Activated B cell treated with CpG ODN at 0.5 μM for 24 hours (primary cell): ENCODE data around the gene BNC2. TPM values are rescaled to one million over a fixed set of nuclear protein-coding genes. Genes with fewer than 3 reads are reported as not detected.

Source experiments
- ATAC-seq: fragments of 200-7000 bp; cut with Tn5 transposase; one replicate; pipeline ENCODE4 v1.10.0; 2021; ENCODE audit warnings: low read depth, mild to moderate bottlenecking, moderate library complexity
- CTCF ChIA-PET: fragments of 350-600 bp; sonication (Branson Sonifier 250); formaldehyde crosslinking; loops from one replicate; lab custom pipeline; 2021; ENCODE audit warnings: antibody characterized with exemption; lab: Charles Lee
- POLR2A ChIA-PET: fragments of 350-600 bp; sonication (Branson Sonifier 250); formaldehyde crosslinking; loops from one replicate; lab custom pipeline; 2021; ENCODE audit warnings: antibody characterized with exemption; lab: Charles Lee
- DNase-seq: peaks from one replicate; pipeline ENCODE4 v3.0.0; 2022
- H3K27ac Mint-ChIP-seq: one replicate; pipeline ENCODE4 v1.8.0; 2020; ENCODE audit warnings: mixed read lengths
- H3K27me3 Mint-ChIP-seq: one replicate; pipeline ENCODE4 v1.8.0; 2021; ENCODE audit warnings: mixed read lengths
- H3K36me3 Mint-ChIP-seq: one replicate; pipeline ENCODE4 v1.8.0; 2021; ENCODE audit warnings: low read depth, mixed read lengths
- H3K4me1 Mint-ChIP-seq: one replicate; pipeline ENCODE4 v1.8.0; 2021; ENCODE audit warnings: mixed read lengths
- H3K4me3 Mint-ChIP-seq: one replicate; pipeline ENCODE4 v1.8.0; 2020; ENCODE audit warnings: mild to moderate bottlenecking, mixed read lengths
- H3K9me3 Mint-ChIP-seq: one replicate; pipeline ENCODE4 v1.8.0; 2020; ENCODE audit warnings: mixed read lengths
- intact Hi-C: fragments of 100-400 bp; cut with micrococcal nuclease; formaldehyde crosslinking; loops from one replicate; pipeline ENCODE4 v1.15.1; 2024
- total RNA-seq: library from RNA; stranded (reverse); gene quantifications from 2 replicates; pipeline ENCODE4 v1.2.3, GENCODE V29; 2022
- TF ChIP-seq, protein P1 (sequence below): fragments of 200-600 bp; IDR thresholded peaks from one replicate; pipeline ENCODE4 v1.8.0; 2022; ENCODE audit warnings: antibody characterized with exemption, mild to moderate bottlenecking

The BNC2 gene
- total RNA-seq, 1 donor from 2014 or later, result not detected

- Mint-ChIP-seq H3K9me3 (no peaks in the 10 kb centered on the region), H3K36me3 (no peaks in the 10 kb centered on the region), H3K4me1 (no peaks in the 10 kb centered on the region), H3K27ac (no peak overlapping the region), H3K27me3 (no peaks in the 10 kb centered on the region), H3K4me3 (no peak overlapping the region)
- CTCF ChIA-PET, result no interaction called here
- POLR2A ChIA-PET, result no interaction called here
- intact Hi-C loops, result loop anchor here (5.0 kb wide), 1 partner anchor 149 kb away; no protein-coding TSS in a partner anchor
- TF ChIP-seq, protein P1, sequence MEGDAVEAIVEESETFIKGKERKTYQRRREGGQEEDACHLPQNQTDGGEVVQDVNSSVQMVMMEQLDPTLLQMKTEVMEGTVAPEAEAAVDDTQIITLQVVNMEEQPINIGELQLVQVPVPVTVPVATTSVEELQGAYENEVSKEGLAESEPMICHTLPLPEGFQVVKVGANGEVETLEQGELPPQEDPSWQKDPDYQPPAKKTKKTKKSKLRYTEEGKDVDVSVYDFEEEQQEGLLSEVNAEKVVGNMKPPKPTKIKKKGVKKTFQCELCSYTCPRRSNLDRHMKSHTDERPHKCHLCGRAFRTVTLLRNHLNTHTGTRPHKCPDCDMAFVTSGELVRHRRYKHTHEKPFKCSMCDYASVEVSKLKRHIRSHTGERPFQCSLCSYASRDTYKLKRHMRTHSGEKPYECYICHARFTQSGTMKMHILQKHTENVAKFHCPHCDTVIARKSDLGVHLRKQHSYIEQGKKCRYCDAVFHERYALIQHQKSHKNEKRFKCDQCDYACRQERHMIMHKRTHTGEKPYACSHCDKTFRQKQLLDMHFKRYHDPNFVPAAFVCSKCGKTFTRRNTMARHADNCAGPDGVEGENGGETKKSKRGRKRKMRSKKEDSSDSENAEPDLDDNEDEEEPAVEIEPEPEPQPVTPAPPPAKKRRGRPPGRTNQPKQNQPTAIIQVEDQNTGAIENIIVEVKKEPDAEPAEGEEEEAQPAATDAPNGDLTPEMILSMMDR, result no peak
- DNase-seq (no peak), ATAC-seq (no peak)
These were observed 448.9 kb downstream of the BNC2 start for GRCh38 chr9:16421532-16421931.

DNA sequence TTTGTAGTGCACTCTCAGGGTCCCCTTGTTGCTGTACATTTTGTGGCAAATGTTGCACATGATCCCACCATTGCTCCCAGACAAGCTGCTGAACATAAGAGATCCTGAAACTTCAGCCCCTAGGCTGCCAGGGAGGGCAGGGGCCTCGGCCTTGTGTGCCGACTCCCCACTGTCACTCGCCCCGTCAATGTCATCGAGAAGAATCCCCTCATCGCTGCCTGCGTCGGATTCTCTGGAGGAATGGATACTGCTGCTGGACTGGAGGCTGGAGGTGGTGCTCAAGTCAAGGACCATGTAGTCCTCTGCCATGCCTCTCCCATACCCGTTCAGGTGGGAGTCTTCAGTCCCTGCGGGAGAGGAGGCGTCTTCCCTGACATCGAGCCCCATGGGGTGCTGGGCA lies 451.3 kb downstream of the BNC2 start:
- intact Hi-C loops, result no loop called here
- DNase-seq, result no peak
- Mint-ChIP-seq H3K27me3 (no peaks in the 10 kb centered on the region), H3K36me3 (no peaks in the 10 kb centered on the region), H3K4me1 (no peaks in the 10 kb centered on the region), H3K9me3 (no peaks in the 10 kb centered on the region), H3K27ac (no peak overlapping the region), H3K4me3 (no peak overlapping the region)
- ChIA-PET CTCF (no interaction called here), POLR2A (no interaction called here)
- TF ChIP-seq, protein P1, result no peak
- no peak for ATAC-seq

GRCh38 chr9:16418721-16419120 lies 451.7 kb downstream of the BNC2 start:
- Mint-ChIP-seq H3K27me3 (no peaks in the 10 kb centered on the region), H3K27ac (no peak overlapping the region), H3K4me1 (no peaks in the 10 kb centered on the region), H3K36me3 (no peaks in the 10 kb centered on the region), H3K4me3 (no peak overlapping the region), H3K9me3 (no peaks in the 10 kb centered on the region)
- no peak for DNase-seq
- intact Hi-C loops, result no loop called here
- no peak for ATAC-seq
- CTCF ChIA-PET, result no interaction called here
- POLR2A ChIA-PET, result no interaction called here
- TF ChIP-seq, protein P1, result no peak

DNA sequence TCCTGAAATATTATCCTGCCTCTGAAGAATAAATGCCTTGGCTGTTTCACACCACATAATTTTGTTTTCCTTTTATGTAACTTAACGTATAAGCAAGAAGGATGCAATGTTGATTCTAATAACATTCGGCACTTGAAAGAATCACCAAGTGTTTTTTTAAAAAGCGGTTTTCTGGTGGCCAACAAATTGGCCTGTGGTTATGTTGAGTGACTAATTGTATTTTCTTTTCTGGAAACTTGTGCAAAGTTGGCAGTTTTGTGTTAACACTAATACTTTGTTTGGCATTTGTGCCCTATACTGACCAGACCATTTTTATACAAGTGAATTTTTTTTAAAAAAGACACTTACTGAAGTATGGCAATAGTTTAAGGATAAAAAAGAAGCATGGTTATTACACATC lies 452.7 kb downstream of the BNC2 start:
- Mint-ChIP-seq H3K4me1 (no peaks in the 10 kb centered on the region), H3K9me3 (no peaks in the 10 kb centered on the region), H3K27me3 (no peaks in the 10 kb centered on the region), H3K4me3 (no peak overlapping the region), H3K36me3 (no peaks in the 10 kb centered on the region), H3K27ac (no peak overlapping the region)
- POLR2A ChIA-PET, result no interaction called here
- TF ChIP-seq, protein P1, result no peak
- ATAC-seq (no peak), DNase-seq (no peak)
- intact Hi-C loops, result no loop called here
- CTCF ChIA-PET, result no interaction called here

DNA sequence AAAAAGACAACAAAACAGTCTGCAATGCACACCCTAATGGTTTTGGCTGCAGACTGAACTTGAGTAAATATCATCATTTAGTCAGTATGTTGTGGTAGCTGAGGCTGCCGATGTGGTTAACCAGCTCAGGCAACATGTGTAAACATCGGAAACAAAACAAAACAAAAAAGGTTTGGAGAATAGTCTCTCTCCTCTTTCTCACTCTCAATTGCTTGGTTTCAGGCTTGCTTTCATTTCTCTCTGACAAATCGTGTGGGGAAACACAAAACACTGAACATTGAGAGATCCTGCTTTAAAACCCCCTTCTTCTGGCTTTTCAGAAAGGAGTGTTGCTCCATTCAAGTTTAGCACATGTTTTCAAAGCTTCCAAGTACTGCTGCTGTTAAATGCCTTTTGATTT lies 453.3 kb downstream of the BNC2 start:
- ChIA-PET POLR2A (no interaction called here), CTCF (no interaction called here)
- TF ChIP-seq, protein P1, result no peak
- Mint-ChIP-seq H3K36me3 (no peaks in the 10 kb centered on the region), H3K4me3 (no peak overlapping the region), H3K9me3 (no peaks in the 10 kb centered on the region), H3K27ac (no peak overlapping the region), H3K4me1 (no peaks in the 10 kb centered on the region), H3K27me3 (no peaks in the 10 kb centered on the region)
- ATAC-seq, result no peak
- DNase-seq, result no peak
- intact Hi-C loops, result no loop called here
